Measurements from ENCODE around the gene PHLDB2. TPM values are rescaled to one million over a fixed set of nuclear protein-coding genes. Genes with fewer than 3 reads are reported as not detected.

PHLDB2 gene
- total RNA-seq, 2 donors from 2014 or later = 15.3 to 32.3 TPM

GRCh38 chr3:111971533-111972130 lies 112.6 kb downstream of the PHLDB2 start:
- Histone ChIP-seq H3K9me3 (no peaks in the 10 kb centered on the region), H3K27me3 (replicated peaks; ENCODE audit: insufficient read depth) (no peaks in the 10 kb centered on the region), H3K27ac (no peak overlapping the region), H3K4me1 (replicated peaks) (no peaks in the 10 kb centered on the region), H3K4me3 (no peak overlapping the region), H3K36me3 (no peaks in the 10 kb centered on the region)
- intact Hi-C loops (cut with DNase I) = no loop called here
- TF ChIP-seq POLR2A (IDR thresholded peaks at IDR 0.05) (no peak), CTCF (IDR thresholded peaks at IDR 0.05) (no peak), POLR2AphosphoS5 (IDR thresholded peaks at IDR 0.05) (no peak)
- WGBS = 72% methylated on average over 11 of the region's 11 CpGs
- DNase-seq (ENCODE audit: low spot score) = no peak

- no peaks in the 10 kb centered on the region for H3K27me3 ChIP-seq (replicated peaks; ENCODE audit: insufficient read depth)
- H3K36me3 ChIP-seq = no peaks in the 10 kb centered on the region
- no peak for DNase-seq (ENCODE audit: low spot score)
- H3K4me3 ChIP-seq = no peak overlapping the region
- no peaks in the 10 kb centered on the region for H3K4me1 ChIP-seq (replicated peaks)
- intact Hi-C loops (cut with DNase I) = no loop called here
- no peak overlapping the region for H3K27ac ChIP-seq
- WGBS = 47% methylated on average over 3 of the region's 3 CpGs
- H3K9me3 ChIP-seq = no peaks in the 10 kb centered on the region
- TF ChIP-seq POLR2A (IDR thresholded peaks at IDR 0.05) = no peak
- no peak for TF ChIP-seq POLR2AphosphoS5 (IDR thresholded peaks at IDR 0.05)
- TF ChIP-seq CTCF (IDR thresholded peaks at IDR 0.05) = no peak
These were observed 113.8 kb downstream of the PHLDB2 start for GRCh38 chr3:111972891-111973290.

GRCh38 chr3:111975131-111975530 lies 116.1 kb downstream of the PHLDB2 start:
- no peak overlapping the region for H3K4me3 ChIP-seq
- no peaks in the 10 kb centered on the region for H3K27me3 ChIP-seq (replicated peaks; ENCODE audit: insufficient read depth)
- H3K4me1 ChIP-seq (replicated peaks) = no peaks in the 10 kb centered on the region
- WGBS = 99% methylated on average over 2 of the region's 2 CpGs
- H3K36me3 ChIP-seq = no peaks in the 10 kb centered on the region
- no peaks in the 10 kb centered on the region for H3K9me3 ChIP-seq
- TF ChIP-seq POLR2A (IDR thresholded peaks at IDR 0.05) = no peak
- TF ChIP-seq CTCF (IDR thresholded peaks at IDR 0.05) = no peak
- no peak for TF ChIP-seq POLR2AphosphoS5 (IDR thresholded peaks at IDR 0.05)
- H3K27ac ChIP-seq = no peak overlapping the region
- no peak for DNase-seq (ENCODE audit: low spot score)
- intact Hi-C loops (cut with DNase I) = no loop called here

- no peak for TF ChIP-seq POLR2AphosphoS5 (IDR thresholded peaks at IDR 0.05)
- no peak for TF ChIP-seq POLR2A (IDR thresholded peaks at IDR 0.05)
- no peak for TF ChIP-seq CTCF (IDR thresholded peaks at IDR 0.05)
- H3K4me1 ChIP-seq (replicated peaks) = peaks cover 6% of the 10 kb centered on the region
- no peaks in the 10 kb centered on the region for H3K36me3 ChIP-seq
- no peak overlapping the region for H3K27ac ChIP-seq
- no peaks in the 10 kb centered on the region for H3K9me3 ChIP-seq
- H3K4me3 ChIP-seq = no peak overlapping the region
- 57% methylated on average over 2 of the region's 2 CpGs for WGBS
- intact Hi-C loops (cut with DNase I) = no loop called here
- no peaks in the 10 kb centered on the region for H3K27me3 ChIP-seq (replicated peaks; ENCODE audit: insufficient read depth)
- no peak for DNase-seq (ENCODE audit: low spot score)
These were observed 117.2 kb downstream of the PHLDB2 start for GRCh38 chr3:111976254-111976653.
